T-helper 1 cell (primary cell): ENCODE results near the gene C16orf90.
"Not testable (repeated sequence)": the region's sequence is repeated elsewhere in the genome, so short reads cannot be mapped to it uniquely, and the experiment has no call there.

Experiments
- DNase-seq, 5 donors: peaks; one replicate each; pipeline ENCODE4 v3.0.0-alpha.2; 2012 to 2020

The C16orf90 gene

DNA sequence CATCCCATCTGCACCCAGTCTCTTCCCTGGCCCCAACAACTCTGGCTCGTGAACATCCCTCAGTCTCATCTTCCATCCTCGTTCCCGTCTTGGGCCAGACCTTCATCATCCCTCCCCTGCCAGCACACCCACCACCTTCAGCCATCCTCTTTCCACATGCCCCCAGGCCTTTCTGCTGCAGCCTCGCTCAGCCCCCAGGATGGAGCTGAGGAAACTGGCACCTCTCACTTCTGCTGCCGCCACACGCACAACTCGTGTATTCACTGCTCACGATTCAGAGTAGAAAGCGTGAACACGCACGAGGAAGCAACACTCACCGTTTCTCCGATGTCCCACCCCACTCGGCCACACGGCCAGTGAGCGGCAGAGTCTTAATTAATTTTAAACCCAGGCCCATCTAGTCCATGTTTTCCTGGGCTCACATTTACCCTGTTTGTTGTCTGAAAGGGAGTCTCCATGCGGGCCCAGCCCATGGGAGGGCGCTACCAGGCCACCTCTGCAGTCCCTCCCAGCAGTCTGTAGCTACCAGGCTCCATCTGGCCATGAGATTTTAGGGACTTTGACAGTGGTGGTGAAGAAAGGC lies 12.5 kb downstream of the C16orf90 start:
- DNase-seq: no peak

DNA sequence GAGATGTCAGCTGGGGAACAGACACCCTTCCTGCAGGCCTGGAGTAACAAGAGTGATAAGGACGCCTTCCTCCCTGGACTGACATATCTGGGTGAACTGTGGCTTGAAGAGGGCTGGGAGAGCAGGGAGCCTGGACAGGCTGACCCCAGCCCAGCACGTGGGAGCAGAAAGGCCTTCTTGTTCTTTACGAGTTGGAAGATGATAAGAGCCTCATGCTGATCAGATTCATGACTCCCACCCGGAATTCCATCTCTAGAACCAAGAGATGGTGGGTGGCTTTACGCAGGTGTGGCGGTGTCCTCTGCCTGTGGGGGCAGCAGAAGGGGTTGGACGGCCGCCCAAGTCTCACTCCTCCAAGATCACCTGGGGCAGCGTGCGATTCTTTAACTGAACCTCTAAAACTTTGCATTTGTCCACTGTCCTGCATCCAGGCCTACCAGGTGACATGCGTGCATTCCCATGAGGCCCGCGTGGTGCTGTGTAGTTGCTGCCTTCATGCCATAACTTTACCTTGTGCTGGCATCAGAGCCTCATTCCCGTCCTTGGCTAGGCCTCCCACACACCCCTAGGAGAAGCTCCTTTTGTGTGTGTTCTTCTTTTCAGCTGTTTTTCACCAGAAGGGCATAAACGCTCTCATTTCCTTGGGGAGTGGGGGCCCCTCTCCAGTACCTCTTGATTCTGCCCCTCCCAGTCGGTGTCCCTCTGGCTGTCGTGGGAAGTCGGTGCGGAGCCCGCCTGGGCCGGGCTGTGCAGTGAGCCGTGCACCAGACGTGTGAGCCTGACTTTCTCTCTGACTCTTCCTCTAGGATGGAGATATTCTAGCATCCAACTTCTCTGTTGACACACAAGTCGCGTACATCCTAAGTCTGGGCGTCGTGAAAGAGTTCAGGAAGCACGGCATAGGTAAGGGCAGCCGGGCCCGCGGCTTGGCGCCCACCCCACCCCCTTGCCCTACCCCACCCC lies 13.3 kb downstream of the C16orf90 start:
- DNase-seq: no peak

DNA sequence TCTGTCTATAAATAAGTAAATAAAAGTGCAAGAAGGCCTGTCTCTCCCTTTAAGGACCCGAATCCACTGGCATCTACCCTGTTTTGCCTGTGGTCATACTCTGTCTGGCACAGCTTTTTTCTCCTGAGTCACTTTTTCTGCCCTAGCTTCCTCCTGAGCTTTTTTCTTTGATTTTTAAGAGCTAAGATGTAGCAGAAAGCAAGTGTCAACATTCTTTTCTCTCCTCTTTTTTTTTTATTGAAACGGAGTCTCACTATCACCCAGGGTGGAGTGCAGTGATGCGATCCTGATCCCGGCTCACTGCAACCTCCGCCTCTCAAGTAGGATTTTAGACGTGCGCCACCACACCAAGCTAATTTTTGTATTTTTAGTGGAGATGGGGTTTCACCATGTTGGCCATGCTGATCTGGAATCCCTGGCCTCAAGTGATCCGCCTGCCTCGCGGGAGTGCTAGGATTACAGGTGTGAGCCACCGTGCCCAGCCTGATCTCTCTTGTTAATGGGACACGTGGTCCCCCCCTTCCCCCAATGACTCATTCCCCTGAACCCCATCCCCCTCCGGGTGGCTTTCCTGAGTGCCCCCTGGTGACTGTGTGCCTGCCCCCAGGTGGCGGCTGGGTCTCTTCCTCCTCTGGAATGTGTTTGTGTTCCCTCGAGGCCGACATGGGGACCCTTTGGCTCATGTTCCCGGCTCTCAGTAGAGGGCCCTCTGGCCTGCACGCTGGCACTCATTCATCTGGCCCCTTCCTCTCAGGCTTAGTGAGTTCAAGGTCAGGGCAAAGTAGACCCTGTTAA lies 14.2 kb downstream of the C16orf90 start:
- DNase-seq: no peak

DNA sequence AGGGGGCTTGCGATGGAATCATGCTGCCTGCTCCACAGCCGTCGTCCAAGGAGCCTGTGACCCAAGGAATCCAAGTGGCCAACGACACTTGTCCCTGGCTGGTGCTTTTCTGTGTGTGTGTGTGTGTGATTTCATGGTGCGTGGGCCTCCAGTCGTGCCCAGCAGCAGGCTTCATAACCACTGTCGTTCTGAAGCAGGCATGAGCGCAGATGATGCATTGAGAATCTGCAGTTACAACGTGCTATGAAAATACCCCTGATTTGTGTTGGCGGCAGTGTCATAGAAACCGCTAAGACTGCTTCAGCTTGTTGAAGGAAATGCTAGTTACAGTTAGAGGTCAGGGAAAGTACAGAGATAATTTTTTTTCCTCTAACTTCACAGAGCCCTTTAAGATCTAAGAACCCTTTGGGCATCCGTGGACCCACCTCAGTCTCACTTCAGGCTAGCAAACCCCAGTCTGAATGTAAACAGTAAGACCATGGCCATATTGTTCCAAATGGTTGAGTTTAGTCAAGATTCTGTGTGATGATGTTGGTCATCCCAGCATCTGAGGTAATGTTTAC lies 15.6 kb downstream of the C16orf90 start:
- no peak for DNase-seq

DNA sequence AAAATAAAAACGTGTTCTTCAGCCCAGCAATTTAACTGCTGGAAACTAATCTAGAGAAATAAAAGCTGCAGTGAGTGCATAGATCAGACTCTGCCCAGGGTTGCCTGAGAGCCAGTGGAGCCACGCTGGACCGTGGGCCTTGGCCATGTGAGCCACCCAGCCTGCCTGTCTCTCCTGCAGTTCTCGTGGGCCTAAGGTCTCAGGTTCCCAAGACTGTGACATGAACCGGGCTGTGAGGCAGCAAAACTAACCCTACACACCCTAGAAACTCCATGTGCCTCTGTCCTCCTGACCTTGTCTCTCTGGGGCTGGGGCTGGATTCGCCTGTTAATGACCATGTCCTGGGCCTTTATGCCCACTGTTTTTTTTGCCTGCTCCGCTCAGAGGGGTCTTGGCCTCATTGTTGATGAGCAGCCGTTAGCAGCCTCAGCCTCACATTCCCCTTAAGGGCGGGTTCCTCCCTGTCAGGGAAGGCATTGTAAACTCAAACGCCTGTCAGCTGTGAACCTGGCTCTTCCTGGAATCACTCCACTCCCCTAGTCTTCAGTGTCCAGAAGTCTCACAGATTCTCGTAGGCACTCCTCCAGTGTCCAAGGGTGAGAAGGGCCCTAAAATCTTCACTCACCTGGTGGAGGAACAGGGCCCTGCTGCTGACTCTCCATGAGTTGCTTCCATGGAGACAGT lies 16.9 kb downstream of the C16orf90 start:
- DNase-seq: no peak

DNA sequence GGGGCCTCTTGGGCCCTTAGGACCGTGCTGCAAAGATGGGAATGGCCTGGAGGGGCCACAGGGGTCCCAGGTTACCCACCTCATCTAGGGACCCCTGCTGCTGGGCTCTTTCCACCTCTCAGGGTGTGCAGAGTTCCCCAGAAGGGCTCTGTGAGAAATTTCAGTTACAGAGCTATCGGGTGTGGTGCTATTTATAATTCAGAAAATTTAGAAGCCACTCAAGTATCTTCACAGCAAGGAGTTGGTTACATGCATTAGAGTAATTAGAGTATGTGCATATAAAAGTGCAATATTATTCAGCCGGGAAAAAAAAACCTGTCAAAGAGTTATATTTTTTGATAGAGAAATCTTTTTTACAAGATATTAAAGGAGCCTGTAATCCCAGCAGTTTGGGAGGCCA lies 18.9 kb downstream of the C16orf90 start:
- DNase-seq: no peak

DNA sequence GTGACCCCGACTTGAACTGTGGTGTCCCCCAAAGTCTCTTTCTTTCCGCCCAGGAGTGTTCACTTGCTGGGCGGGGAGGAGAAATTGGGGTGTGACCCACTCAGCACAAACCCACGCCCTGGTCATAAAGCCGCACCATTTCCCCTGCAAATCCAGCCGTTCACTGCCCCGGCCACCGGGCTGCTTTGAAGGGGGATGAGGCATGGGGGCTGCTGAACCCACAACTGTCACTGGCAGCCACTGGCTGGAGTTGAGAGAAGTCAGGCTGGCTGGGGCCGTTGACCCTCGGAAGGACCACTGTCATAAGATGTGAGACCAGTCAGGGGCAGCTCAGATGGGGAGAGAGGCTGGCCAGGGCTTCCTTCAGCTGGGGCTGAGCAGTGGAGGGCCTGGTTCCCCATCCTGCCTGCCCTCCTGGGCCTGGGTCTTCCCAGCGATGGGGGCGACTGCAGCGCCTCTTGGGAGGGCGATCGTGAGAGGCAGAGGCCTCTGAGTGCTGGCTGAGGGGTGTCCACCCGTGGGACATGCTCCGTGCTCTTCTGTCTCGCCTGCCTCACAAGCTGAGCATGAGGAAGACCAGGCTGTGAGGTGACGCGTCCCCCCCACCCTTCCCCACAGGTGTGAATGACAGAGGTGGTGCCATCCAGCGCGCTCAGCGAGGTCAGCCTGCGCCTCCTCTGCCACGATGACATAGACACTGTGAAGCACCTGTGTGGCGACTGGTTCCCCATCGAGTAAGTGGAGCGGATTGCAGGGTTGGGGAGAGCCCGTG lies 19.5 kb downstream of the C16orf90 start:
- no peak for DNase-seq

DNA sequence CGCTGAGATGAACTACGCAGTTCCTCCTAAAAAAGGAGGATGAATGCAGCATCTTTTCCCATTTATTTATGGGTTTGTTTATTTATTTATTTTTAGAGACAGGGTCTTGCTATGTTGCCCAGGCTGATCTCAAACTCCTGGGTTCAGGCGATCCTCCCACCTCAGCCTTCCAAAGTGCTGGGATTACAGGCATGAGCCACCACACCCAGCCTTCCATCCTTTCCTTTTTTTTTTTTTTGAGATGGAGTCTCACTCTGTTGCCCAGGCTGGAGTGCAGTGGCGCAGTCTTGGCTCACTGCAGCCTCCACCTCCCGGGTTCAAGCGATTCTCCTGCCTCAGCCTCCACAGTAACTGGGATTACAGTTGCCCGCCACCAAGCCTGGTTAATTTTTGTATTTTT lies 20.4 kb downstream of the C16orf90 start:
- not testable (repeated sequence) for DNase-seq

DNA sequence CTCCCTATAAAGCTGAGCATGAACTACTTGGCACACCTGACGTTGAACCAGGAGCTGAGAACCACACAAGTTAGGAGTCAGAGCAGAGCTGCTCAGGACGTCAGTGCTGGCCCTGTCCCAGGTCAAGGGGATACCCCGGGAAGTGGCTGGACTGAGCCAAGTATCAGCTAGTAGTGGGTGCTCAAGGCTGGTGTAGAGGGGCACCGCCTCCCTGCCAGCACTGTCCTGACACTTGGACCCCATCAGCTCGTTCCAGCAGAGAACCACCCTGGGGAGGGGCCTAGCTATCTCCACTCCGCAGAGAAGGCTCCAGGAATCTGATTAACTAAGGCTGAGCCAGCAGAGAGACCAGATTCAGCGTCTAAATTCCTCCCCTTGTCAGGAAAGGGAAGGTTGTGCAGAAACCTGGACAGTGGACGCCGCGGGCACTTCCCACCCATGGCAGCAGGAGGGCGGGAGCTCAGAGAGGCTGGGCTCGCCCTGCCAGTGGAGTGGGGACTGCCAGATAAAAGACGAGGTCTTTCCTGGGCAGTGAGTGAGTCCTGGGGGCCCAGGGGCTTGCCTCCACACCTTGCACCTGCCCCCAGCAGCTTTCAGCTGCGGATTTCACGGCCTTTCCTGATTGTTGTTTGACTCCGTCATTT lies 21.0 kb downstream of the C16orf90 start:
- no peak for DNase-seq

DNA sequence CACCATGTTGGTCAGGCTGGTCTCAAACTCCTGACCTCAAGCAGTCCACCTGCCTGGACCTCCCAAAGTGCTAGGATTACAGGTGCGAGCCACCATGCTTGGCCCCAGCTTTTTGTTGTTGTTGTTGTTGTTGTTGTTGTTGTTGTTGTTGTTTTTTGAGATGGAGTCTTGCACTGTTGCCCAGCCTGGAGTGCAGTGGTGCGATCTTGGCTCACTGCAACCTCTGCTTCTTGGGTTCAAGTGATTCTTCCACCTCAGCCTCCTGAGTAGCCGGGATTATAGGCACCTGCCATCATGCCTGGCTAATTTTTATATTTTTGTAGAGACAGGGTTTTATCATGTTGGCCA lies 21.7 kb downstream of the C16orf90 start:
- DNase-seq: not testable (repeated sequence)

DNA sequence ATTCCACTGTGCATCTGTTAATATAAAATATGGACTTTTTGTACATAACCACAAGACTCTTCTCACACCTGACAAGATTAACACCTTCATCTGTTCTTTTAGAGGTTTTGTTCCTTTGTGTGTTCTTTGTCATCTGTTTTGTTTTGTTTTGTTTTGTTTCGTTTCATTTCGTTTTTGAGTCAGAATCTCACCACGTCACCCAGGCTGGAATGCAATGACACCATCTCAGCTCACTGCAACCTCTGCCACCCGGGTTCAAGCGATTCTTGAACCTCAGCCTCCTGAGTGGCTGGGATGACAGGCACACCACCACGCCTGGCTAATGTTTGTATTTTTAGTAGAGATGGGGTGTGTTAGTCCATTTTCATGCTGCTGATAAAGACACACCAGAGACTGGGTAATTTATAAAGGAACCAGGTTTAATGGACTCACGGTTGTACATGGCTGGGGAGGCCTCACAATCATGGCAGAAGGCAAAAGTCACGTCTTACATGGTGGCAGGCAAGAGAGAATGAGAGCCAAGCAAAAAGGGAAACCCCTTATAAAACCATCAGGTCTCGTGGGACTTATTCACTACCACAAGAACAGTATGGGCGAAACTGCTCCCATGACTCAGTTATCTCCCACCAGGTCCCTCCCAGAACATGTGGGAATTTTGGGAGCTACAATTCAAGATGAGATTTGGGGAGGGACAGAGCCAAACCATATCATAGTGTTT lies 22.3 kb downstream of the C16orf90 start:
- DNase-seq: peak in 1 of 5 donors; percentile 24

DNA sequence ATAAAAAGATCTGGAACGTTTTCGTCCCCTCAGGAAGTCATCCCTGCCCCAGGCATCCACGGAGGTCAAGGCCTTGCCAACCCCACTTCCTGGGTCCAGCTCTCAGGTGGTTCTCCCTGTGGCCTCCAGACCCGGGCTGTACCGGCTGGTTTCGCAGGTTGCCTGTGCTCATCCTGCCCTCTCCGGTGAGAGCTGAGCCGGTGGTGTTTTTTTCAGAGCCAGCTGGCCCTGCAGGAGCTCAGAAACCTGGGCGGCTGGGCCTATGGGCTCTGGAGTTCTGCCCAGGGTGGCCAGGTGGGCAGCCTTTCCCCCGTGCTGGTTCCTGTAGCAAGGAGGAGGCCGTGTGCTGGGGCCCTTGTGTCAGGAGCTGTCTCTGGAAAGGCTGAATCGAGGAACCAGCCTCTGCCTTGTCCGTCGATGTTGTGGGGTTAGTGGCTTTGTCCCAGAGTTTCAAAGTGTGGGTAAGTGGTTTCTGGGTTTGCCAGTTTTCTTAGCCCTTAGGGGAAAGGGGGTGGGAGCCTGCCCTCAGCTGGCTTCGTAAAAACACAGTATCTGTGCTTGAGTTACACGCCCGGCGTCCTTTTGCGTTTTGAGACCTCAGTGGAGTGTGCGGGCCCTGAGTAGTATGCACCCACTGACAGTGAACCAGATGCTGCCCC lies 23.6 kb downstream of the C16orf90 start:
- DNase-seq: no peak

DNA sequence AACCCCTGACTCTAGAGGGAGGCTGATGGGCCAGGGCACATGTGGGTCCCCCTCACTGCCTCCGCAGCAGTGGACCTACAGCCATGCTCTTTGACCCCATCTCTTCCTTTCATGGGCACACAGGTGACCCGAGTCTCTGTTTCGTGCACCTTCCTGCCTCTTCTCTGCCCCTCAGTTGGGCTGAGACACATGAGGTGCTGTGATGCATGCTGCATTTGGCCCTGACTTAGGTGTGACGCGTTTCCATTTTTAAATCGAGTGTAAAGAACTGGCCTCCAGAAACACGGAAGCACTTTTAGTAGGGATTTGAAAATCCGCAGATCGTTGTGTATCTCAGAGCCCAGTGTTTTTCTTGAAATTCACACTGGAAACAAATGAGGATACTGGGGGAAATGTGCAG lies 24.6 kb downstream of the C16orf90 start:
- no peak for DNase-seq

DNA sequence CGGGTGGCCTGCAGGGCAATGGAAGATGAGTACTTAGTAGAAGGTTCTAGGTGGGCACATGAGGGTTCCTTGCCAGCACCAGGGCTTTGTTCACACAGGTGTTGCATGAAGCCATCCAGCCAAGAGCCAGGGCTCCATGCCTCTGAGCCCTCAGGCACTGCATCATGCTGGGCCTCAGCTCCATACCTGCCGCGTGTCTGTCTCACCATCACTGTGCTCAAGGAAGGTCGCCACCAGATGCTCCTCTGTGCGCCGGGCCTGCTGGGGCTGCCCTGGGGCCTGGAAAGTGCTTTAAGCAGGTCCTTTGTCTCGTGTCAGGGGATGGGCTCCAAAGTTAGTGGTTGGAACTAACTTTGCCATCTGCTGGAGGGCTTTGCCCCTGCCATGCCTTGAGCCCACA lies 25.6 kb downstream of the C16orf90 start:
- no peak for DNase-seq

DNA sequence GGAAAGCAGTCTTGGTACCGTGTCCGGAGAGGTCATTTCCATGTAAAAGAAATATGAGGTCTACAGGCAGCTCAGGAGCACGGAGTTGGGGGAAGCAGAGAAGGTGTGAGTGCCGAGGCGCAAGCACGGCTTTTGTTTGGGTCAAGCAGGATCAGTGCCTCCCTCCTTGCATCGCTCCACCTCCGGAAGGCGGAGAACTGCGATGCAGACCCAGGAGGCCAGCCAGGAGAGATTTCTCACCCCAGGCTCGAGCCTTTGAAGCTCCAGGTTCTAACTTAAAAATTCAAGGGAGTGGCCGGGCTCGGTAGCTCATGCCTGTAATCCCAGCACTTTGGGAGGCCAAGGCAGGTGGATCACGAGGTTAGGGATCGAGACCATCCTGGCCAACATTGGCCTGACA lies 26.8 kb downstream of the C16orf90 start:
- no peak for DNase-seq

DNA sequence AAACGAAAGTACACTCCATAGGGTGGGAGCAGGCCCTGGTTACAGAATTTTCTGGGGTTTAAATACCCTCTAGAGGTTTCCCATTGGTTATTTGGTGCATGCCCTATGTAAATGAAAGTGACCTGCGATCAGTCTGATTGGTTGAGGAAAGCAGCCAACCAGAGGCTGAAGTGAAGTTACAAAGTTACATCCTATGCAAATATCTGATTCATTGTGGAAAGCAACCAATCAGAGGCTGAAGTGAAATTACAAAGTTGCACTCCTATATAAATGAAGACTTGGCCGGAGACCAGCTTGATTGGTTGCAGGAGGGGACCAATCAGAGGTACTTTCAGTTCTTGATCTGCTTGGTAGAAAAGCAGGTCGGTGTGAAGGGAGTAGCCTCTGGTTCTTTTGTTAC lies 27.4 kb downstream of the C16orf90 start:
- DNase-seq: no peak

DNA sequence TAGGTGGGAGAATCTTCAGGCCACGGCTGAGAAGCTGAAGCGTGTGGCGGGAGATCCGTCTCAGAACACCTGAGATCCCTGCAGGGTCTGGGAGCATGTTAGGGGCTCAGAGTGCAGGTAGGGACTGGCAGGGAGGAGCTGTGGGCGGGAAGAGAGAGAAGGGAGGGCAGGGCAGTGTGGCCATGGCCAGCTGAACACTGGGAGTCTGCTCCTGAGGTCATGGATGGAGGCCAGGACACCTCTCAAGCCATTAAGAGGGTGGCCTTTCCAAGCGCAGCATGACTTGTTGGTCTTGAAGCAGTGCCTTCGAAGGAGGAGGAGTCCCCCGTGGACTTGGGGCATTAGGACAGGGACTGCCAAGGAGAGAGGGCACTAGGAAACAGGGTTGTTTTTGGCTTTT lies 28.1 kb downstream of the C16orf90 start:
- no peak for DNase-seq

DNA sequence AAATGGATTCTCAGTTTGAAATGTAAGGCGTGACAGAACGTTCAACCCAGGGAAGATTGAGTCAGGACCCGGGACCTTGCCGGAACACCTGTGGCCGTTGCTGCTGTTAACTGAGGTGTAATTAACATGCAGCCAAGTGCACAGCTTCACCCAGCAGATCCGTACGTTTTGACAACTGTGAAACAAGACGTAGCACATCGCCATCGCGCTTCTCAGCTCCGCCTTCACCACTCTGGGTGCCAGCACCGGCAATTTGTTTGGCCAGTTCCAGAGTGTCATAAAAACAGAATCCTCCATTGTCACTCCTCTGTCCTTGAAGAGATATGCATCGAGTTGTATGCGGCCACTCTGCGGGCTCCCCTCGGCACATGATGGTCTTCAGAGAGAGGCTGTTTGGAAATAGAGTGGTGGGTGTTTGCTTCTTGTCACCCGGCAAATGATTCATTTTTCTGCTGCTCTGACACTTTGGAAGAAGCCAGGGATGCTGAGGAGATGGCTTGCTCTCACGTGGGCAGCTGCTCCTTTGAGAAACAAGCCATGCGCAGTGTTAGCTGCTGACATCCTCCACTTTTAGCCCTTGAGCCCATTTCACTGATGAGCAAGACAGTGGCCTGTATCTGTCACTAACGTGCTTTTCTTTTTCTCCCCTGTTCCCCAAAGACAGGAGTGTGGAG lies 29.2 kb downstream of the C16orf90 start:
- no peak for DNase-seq

DNA sequence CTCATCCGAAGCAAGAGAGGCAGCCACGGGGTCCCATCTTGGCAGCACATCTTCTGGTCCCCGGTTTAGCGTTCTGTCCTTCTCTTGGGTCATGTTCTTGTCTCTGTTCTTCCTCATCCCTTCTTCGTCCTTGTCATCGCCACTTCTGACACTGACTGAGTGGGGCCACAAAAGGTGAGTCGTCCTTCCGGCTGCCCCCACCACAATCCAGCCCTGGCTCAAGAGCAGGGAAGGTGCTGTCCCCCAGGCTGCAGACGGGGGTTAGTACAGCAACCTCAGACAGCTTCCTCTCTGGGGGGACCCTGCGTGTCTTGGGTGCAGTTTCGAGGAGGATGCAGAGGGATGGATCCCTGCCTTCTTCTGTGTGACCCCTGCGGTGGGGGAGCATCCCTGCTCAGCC lies 30.0 kb downstream of the C16orf90 start:
- no peak for DNase-seq
